NB4 (cell line): Measurements from ENCODE around the gene FKBP9.

Experiments used
- CTCF ChIP-seq: IDR thresholded peaks from one replicate; pipeline ENCODE4 v1.5.1; 2012; ENCODE audit warnings: low read depth, low read length
- POLR2A ChIP-seq: IDR thresholded peaks from 2 replicates; pipeline ENCODE4 v1.6.1; 2011; ENCODE audit warnings: mild to moderate bottlenecking; ENCODE audit not compliant: insufficient read length; ENCODE audit errors: extremely low read depth

- TF ChIP-seq POLR2A (no peak), CTCF (no peak)
These were observed 27.7 kb upstream of the FKBP9 start for GRCh38 chr7:32929430-32930143.
